Neuronal stem cell (in vitro differentiated cells): ENCODE data around the gene RUNX1.

ENCODE experiments used
- DNase-seq: peaks from one replicate; pipeline ENCODE4 v3.0.0-alpha.2; 2013; ENCODE audit warnings: low spot score
- H2AFZ ChIP-seq: one replicate; pipeline ENCODE4 v1.6.1; 2013; ENCODE audit warnings: mild to moderate bottlenecking, low read length, inconsistent platforms
- H2AK5ac ChIP-seq: 2 replicates; pipeline ENCODE4 v1.6.1; 2013; ENCODE audit warnings: low read depth, mild to moderate bottlenecking, inconsistent platforms, low read length, moderate library complexity, mixed read lengths
- H2BK120ac ChIP-seq: 2 replicates; pipeline ENCODE4 v1.6.1; 2013; ENCODE audit warnings: low read depth, mild to moderate bottlenecking, inconsistent platforms, low read length, moderate library complexity, mixed read lengths
- H2BK12ac ChIP-seq: one replicate; pipeline ENCODE4 v1.6.1; 2013; ENCODE audit warnings: low read length, inconsistent platforms
- H2BK15ac ChIP-seq: 2 replicates; pipeline ENCODE4 v1.6.1; 2013; ENCODE audit warnings: mild to moderate bottlenecking, low read length, inconsistent platforms, mixed read lengths
- H2BK5ac ChIP-seq: one replicate; pipeline ENCODE4 v1.6.1; 2013; ENCODE audit warnings: inconsistent platforms, mild to moderate bottlenecking, low read length, moderate library complexity
- H3K14ac ChIP-seq: one replicate; pipeline ENCODE4 v1.6.1; 2013; ENCODE audit warnings: low read length, inconsistent platforms
- H3K18ac ChIP-seq: 2 replicates; pipeline ENCODE4 v1.6.1; 2013; ENCODE audit warnings: low read length, inconsistent platforms
- H3K23ac ChIP-seq: 2 replicates; pipeline ENCODE4 v1.6.1; 2013; ENCODE audit warnings: low read depth, mild to moderate bottlenecking, mixed read lengths, low read length, inconsistent platforms; ENCODE audit not compliant: poor library complexity
- H3K27ac ChIP-seq: replicated peaks from 3 replicates; pipeline ENCODE4 v1.5.1; 2013; ENCODE audit warnings: low read length, inconsistent platforms
- H3K27me3 ChIP-seq, 3 experiments: 2 replicates each; pipeline ENCODE4 v1.6.1; 2013; ENCODE audit warnings: low read length in 3 of 3, mild to moderate bottlenecking in 2 of 3, inconsistent platforms in 1 of 3, low read depth in 1 of 3, mixed read lengths in 1 of 3, moderate library complexity in 1 of 3; ENCODE audit not compliant: control insufficient read depth in 3 of 3, insufficient read depth in 3 of 3
- H3K36me3 ChIP-seq, 2 donors: replicated peaks in 1 of 2; 2 replicates each; pipeline ENCODE4 v1.6.1; 2013; ENCODE audit warnings: low read length in 2 of 2; ENCODE audit not compliant: control insufficient read depth in 2 of 2, insufficient read depth in 2 of 2
- H3K4ac ChIP-seq: 2 replicates; pipeline ENCODE4 v1.6.1; 2013; ENCODE audit warnings: inconsistent platforms, mild to moderate bottlenecking, low read length, moderate library complexity
- H3K4me1 ChIP-seq, 2 donors: 1 replicate in 1 of 2; 2 replicates in 1 of 2; pipeline ENCODE4 v1.6.1; 2013; ENCODE audit warnings: low read length in 2 of 2, low read depth in 1 of 2; ENCODE audit not compliant: control insufficient read depth in 2 of 2, insufficient read depth in 1 of 2
- H3K4me2 ChIP-seq: one replicate; pipeline ENCODE4 v1.6.1; 2013; ENCODE audit warnings: mild to moderate bottlenecking, low read length, inconsistent platforms; ENCODE audit not compliant: insufficient read depth, poor library complexity, severe bottlenecking
- H3K4me3 ChIP-seq, 2 donors: 2 replicates each; pipeline ENCODE4 v1.5.1; 2013; ENCODE audit warnings: low read length in 2 of 2, mild to moderate bottlenecking in 2 of 2, inconsistent platforms in 1 of 2, moderate library complexity in 1 of 2
- H3K79me1 ChIP-seq: one replicate; pipeline ENCODE4 v1.6.1; 2013; ENCODE audit warnings: low read depth, mild to moderate bottlenecking, inconsistent platforms, low read length, moderate library complexity
- H3K9ac ChIP-seq: one replicate; pipeline ENCODE4 v1.6.1; 2013; ENCODE audit warnings: mild to moderate bottlenecking, low read depth, low read length, inconsistent platforms; ENCODE audit not compliant: poor library complexity
- H3K9me3 ChIP-seq, 2 donors: replicated peaks in 1 of 2; 2 replicates each; pipeline versions ENCODE3 to v1.6.1; 2013; ENCODE audit warnings: low read length in 2 of 2, mild to moderate bottlenecking in 2 of 2, inconsistent platforms in 1 of 2, low read depth in 1 of 2, mixed read lengths in 1 of 2, moderate library complexity in 1 of 2; ENCODE audit not compliant: control insufficient read depth in 2 of 2, insufficient read depth in 1 of 2
- H4K8ac ChIP-seq: one replicate; pipeline ENCODE4 v1.6.1; 2013; ENCODE audit warnings: low read depth, mild to moderate bottlenecking, inconsistent platforms, low read length, moderate library complexity
- H4K91ac ChIP-seq: one replicate; pipeline ENCODE4 v1.6.1; 2013; ENCODE audit warnings: low read length, low read depth, mild to moderate bottlenecking, inconsistent platforms; ENCODE audit not compliant: poor library complexity
- WGBS, 2 donors: extraction: QIAGEN DNeasy Blood & Tissue Kit; methylation state at CpG; one replicate each; pipeline ENCODE4 v1.1.7; 2013; ENCODE audit warnings: missing lambda C conversion rate in 2 of 2, mixed read lengths in 1 of 2; ENCODE audit not compliant: insufficient read length in 2 of 2, insufficient replicate concordance in 1 of 2; ENCODE audit errors: extremely low coverage in 2 of 2; 5-methylcytosine and 5-hydroxymethylcytosine counted together

RUNX1 gene

GRCh38 chr21:34843562-34843961, 205.5 kb downstream of the RUNX1 start:
- Histone ChIP-seq H2AK5ac (peak overlapping the region; percentile 60), H2AFZ (no peak overlapping the region), H2BK120ac (no peak overlapping the region), H4K91ac (no peak overlapping the region), H2BK15ac (no peak overlapping the region), H3K4me2 (no peak overlapping the region), H3K9ac (no peak overlapping the region), H3K9me3 (no peaks in the 10 kb centered on the region), H4K8ac (no peak overlapping the region), H2BK5ac (no peak overlapping the region), H3K4me3 (no peak overlapping the region), H3K23ac (peak overlapping the region; percentile 71), H3K14ac (no peak overlapping the region), H2BK12ac (peak overlapping the region; percentile 61), H3K79me1 (no peaks in the 10 kb centered on the region), H3K27me3 (no peaks in the 10 kb centered on the region), H3K4ac (no peak overlapping the region), H3K18ac (no peak overlapping the region), H3K36me3 (no peaks in the 10 kb centered on the region), H3K4me1 (peaks cover 0 to 18% of the 10 kb centered on the region in 2 donors), H3K27ac (no peak overlapping the region)
- no CpG with 5 or more reads among the region's 9 CpGs for WGBS, 2 donors
- DNase-seq = no peak

- no peak overlapping the region for H3K23ac ChIP-seq
- no peak overlapping the region for H2BK15ac ChIP-seq
- H2BK120ac ChIP-seq = no peak overlapping the region
- DNase-seq = no peak
- no peak overlapping the region for H3K4ac ChIP-seq
- no peak overlapping the region for H4K8ac ChIP-seq
- no peaks in the 10 kb centered on the region for H3K27me3 ChIP-seq
- H3K4me3 ChIP-seq = no peak overlapping the region
- no peak overlapping the region for H2AFZ ChIP-seq
- H3K18ac ChIP-seq = no peak overlapping the region
- no peak overlapping the region for H2BK5ac ChIP-seq
- no peaks in the 10 kb centered on the region for H3K79me1 ChIP-seq
- no peak overlapping the region for H3K27ac ChIP-seq
- H2AK5ac ChIP-seq = no peak overlapping the region
- H3K36me3 ChIP-seq = no peaks in the 10 kb centered on the region
- H2BK12ac ChIP-seq = no peak overlapping the region
- no peak overlapping the region for H4K91ac ChIP-seq
- no CpG with 5 or more reads among the region's 4 CpGs for WGBS, 2 donors
- no peak overlapping the region for H3K4me2 ChIP-seq
- H3K9me3 ChIP-seq = no peaks in the 10 kb centered on the region
- peaks cover 0 to 19% of the 10 kb centered on the region in 2 donors for H3K4me1 ChIP-seq
- no peak overlapping the region for H3K9ac ChIP-seq
- no peak overlapping the region for H3K14ac ChIP-seq
Observed at GRCh38 chr21:34841154-34841553, 207.9 kb downstream of the RUNX1 start.

DNA sequence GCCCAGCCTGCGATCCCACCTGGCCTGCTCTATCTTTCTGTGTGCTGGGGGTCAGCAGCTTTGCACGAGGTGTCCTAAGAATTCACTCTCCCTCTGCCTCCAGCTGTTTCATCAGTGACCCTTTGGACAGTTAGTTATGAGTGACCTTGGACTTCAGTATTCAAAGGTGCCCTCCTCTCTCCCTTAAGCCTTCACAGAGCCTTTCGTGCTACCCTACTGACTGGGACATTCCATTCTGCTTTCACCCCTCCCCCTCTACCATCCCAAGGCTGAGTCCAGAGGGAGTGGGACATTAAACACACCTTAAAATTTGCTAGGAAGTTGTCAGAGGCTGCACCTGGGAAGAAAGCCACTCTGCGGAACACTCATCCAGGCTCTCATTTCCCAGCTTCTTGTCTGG, 208.4 kb downstream of the RUNX1 start:
- Histone ChIP-seq H3K4me2 (no peak overlapping the region), H4K8ac (no peak overlapping the region), H3K79me1 (no peaks in the 10 kb centered on the region), H2BK120ac (no peak overlapping the region), H3K18ac (no peak overlapping the region), H3K9ac (no peak overlapping the region), H2BK5ac (no peak overlapping the region), H2BK15ac (no peak overlapping the region), H3K9me3 (no peaks in the 10 kb centered on the region), H3K4me1 (peaks cover 0 to 17% of the 10 kb centered on the region in 2 donors), H2AK5ac (no peak overlapping the region), H3K14ac (no peak overlapping the region), H3K36me3 (no peaks in the 10 kb centered on the region), H3K4ac (no peak overlapping the region), H3K27me3 (no peaks in the 10 kb centered on the region), H4K91ac (no peak overlapping the region), H3K23ac (no peak overlapping the region), H2BK12ac (no peak overlapping the region), H3K4me3 (no peak overlapping the region), H3K27ac (no peak overlapping the region), H2AFZ (no peak overlapping the region)
- no CpG with 5 or more reads among the region's 4 CpGs for WGBS, 2 donors
- no peak for DNase-seq

- Histone ChIP-seq H3K4me3 (no peak overlapping the region), H3K27me3 (no peaks in the 10 kb centered on the region), H3K9ac (no peak overlapping the region), H4K8ac (no peak overlapping the region), H2BK15ac (no peak overlapping the region), H2AK5ac (no peak overlapping the region), H3K23ac (no peak overlapping the region), H3K36me3 (no peaks in the 10 kb centered on the region), H3K27ac (no peak overlapping the region), H2BK12ac (no peak overlapping the region), H3K4me2 (no peak overlapping the region), H3K79me1 (no peaks in the 10 kb centered on the region), H2AFZ (no peak overlapping the region), H3K14ac (no peak overlapping the region), H2BK120ac (no peak overlapping the region), H3K4me1 (peaks cover 0 to 12% of the 10 kb centered on the region in 2 donors), H3K9me3 (no peaks in the 10 kb centered on the region), H4K91ac (no peak overlapping the region), H3K18ac (no peak overlapping the region), H3K4ac (no peak overlapping the region), H2BK5ac (no peak overlapping the region)
- DNase-seq = no peak
- WGBS, 2 donors = no CpG with 5 or more reads among the region's 14 CpGs
Observed at GRCh38 chr21:34838956-34839820, 209.9 kb downstream of the RUNX1 start.
